Osteoblast (primary cell): ENCODE results near the gene MAPT. TPM values are rescaled to one million over a fixed set of nuclear protein-coding genes. Genes with fewer than 3 reads are reported as not detected.

Experiments
- DNase-seq: peaks from one replicate; pipeline ENCODE4 v3.0.0; 2011; ENCODE audit warnings: low spot score, mixed read lengths; ENCODE audit not compliant: insufficient read length; ENCODE audit errors: missing footprints
- H2AFZ ChIP-seq: 2 replicates; pipeline ENCODE4 v1.6.0; 2011; ENCODE audit warnings: mild to moderate bottlenecking, low read length
- H3K27ac ChIP-seq: 2 replicates; pipeline ENCODE4 v1.5.1; 2011; ENCODE audit warnings: mild to moderate bottlenecking, low read depth, low read length, moderate library complexity
- H3K27me3 ChIP-seq: 2 replicates; pipeline ENCODE4 v1.6.0; 2012; ENCODE audit warnings: mild to moderate bottlenecking, control low read depth, inconsistent platforms, low read length, moderate library complexity; ENCODE audit not compliant: insufficient read depth
- H3K36me3 ChIP-seq: 2 replicates; pipeline ENCODE4 v1.5.1; 2011; ENCODE audit warnings: mild to moderate bottlenecking, low read length, control low read depth, moderate library complexity; ENCODE audit not compliant: insufficient read depth
- H3K4me1 ChIP-seq: 2 replicates; pipeline ENCODE4 v1.5.1; 2011; ENCODE audit warnings: mild to moderate bottlenecking, low read length, control low read depth, moderate library complexity; ENCODE audit not compliant: insufficient read depth
- H3K4me2 ChIP-seq: 2 replicates; pipeline ENCODE4 v1.6.0; 2011; ENCODE audit warnings: mild to moderate bottlenecking, low read length; ENCODE audit not compliant: insufficient read depth
- H3K4me3 ChIP-seq: fragments of 200-600 bp; sonication (generic); 3 replicates; pipeline ENCODE4 v1.5.1; 2012; ENCODE audit warnings: mild to moderate bottlenecking, low read length, inconsistent platforms; ENCODE audit not compliant: insufficient read depth
- H3K79me2 ChIP-seq: 2 replicates; pipeline ENCODE4 v1.6.0; 2012; ENCODE audit warnings: mild to moderate bottlenecking, low read length, control low read depth, inconsistent platforms; ENCODE audit not compliant: insufficient read depth
- H3K9me3 ChIP-seq: 2 replicates; pipeline ENCODE4 v1.5.1; 2011; ENCODE audit warnings: low read depth, low read length, control low read depth
- H4K20me1 ChIP-seq: 2 replicates; pipeline ENCODE4 v1.6.0; 2012; ENCODE audit warnings: mild to moderate bottlenecking, low read length, control low read depth; ENCODE audit not compliant: insufficient read depth
- CTCF ChIP-seq: IDR thresholded peaks from 2 replicates; pipeline ENCODE4 v1.5.1; 2011; ENCODE audit warnings: mild to moderate bottlenecking, low read depth, low read length, moderate library complexity; ENCODE audit errors: extremely low read depth
- total RNA-seq: library from RNA; depleted of rRNA; stranded (reverse); fragments of >200 nt; gene quantifications from 2 replicates; pipeline ENCODE4 v1.2.3, GENCODE V29; 2012

Gene MAPT
- total RNA-seq, 1 donor = 0.36 TPM

GRCh38 chr17:46037722-46038255 lies 143.4 kb downstream of the MAPT start:
- no peak overlapping the region for H3K27ac ChIP-seq
- no peaks in the 10 kb centered on the region for H3K27me3 ChIP-seq
- peaks cover 12% of the 10 kb centered on the region for H3K79me2 ChIP-seq
- no peak overlapping the region for H2AFZ ChIP-seq
- no peak overlapping the region for H3K4me3 ChIP-seq
- no peaks in the 10 kb centered on the region for H4K20me1 ChIP-seq
- peaks cover 93% of the 10 kb centered on the region for H3K36me3 ChIP-seq
- no peak for DNase-seq
- no peaks in the 10 kb centered on the region for H3K4me1 ChIP-seq
- H3K9me3 ChIP-seq = no peaks in the 10 kb centered on the region
- no peak overlapping the region for H3K4me2 ChIP-seq
- no peak for TF ChIP-seq CTCF

- Histone ChIP-seq H3K27me3 (no peaks in the 10 kb centered on the region), H3K4me1 (no peaks in the 10 kb centered on the region), H3K36me3 (peaks cover 93% of the 10 kb centered on the region), H4K20me1 (no peaks in the 10 kb centered on the region), H3K4me2 (no peak overlapping the region), H3K4me3 (no peak overlapping the region), H3K79me2 (peaks cover 17% of the 10 kb centered on the region), H3K9me3 (no peaks in the 10 kb centered on the region), H3K27ac (no peak overlapping the region), H2AFZ (no peak overlapping the region)
- TF ChIP-seq CTCF = no peak
- DNase-seq = no peak
These were observed 144.1 kb downstream of the MAPT start for GRCh38 chr17:46038414-46038813.

- TF ChIP-seq CTCF = no peak
- Histone ChIP-seq H3K4me1 (peaks cover under 1% of the 10 kb centered on the region), H3K27ac (no peak overlapping the region), H3K9me3 (no peaks in the 10 kb centered on the region), H2AFZ (no peak overlapping the region), H3K79me2 (peaks cover 18% of the 10 kb centered on the region), H3K36me3 (peaks cover 93% of the 10 kb centered on the region), H3K27me3 (no peaks in the 10 kb centered on the region), H4K20me1 (no peaks in the 10 kb centered on the region), H3K4me3 (no peak overlapping the region), H3K4me2 (no peak overlapping the region)
- DNase-seq = no peak
These were observed 144.6 kb downstream of the MAPT start for GRCh38 chr17:46038937-46039336.

GRCh38 chr17:46039592-46040186 lies 145.3 kb downstream of the MAPT start:
- H3K4me2 ChIP-seq = no peak overlapping the region
- no peak for TF ChIP-seq CTCF
- no peak overlapping the region for H2AFZ ChIP-seq
- peaks cover 3% of the 10 kb centered on the region for H3K4me1 ChIP-seq
- no peak overlapping the region for H3K4me3 ChIP-seq
- peaks cover 3% of the 10 kb centered on the region for H4K20me1 ChIP-seq
- H3K79me2 ChIP-seq = peaks cover 21% of the 10 kb centered on the region
- no peak for DNase-seq
- no peaks in the 10 kb centered on the region for H3K9me3 ChIP-seq
- H3K27me3 ChIP-seq = no peaks in the 10 kb centered on the region
- H3K36me3 ChIP-seq = peaks cover 88% of the 10 kb centered on the region
- H3K27ac ChIP-seq = no peak overlapping the region
